Measurements from ENCODE around the gene AARS2.

DNA sequence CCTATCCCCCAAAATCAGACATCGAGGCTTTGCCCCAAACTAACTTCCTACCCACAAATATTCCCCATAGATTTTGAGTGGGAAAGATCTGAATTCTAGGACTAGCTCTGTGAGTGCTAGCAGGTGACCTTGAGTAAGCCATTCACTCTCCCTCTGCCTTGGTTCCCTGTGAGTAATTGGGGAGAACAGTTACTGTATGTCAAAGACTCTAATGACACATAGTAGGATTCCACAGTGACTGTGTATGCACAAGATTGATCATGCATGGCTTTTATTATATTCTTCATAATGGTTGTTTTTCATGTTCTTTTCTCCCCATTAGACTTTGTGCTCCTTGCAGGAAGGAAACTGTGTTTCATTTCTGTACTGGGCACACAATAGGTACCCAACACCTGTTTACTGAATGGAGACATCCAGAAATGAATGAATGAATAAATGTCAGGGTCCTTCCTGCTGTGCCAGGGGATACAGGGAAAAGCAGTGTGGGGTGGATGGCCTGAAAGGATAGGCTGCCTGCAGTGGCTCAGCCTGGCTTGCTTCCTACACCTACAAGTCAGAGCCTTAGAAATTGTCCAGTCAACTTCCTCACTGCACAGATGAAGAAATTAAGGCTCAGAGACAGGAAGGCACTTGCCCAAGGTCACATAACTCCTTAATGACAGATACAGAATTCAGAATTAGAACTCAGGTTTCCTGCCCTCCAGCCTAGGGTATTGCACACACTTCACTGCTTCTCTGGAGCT lies 43.8 kb downstream of the AARS2 start:
- TF ChIP-seq, protein P1, sequence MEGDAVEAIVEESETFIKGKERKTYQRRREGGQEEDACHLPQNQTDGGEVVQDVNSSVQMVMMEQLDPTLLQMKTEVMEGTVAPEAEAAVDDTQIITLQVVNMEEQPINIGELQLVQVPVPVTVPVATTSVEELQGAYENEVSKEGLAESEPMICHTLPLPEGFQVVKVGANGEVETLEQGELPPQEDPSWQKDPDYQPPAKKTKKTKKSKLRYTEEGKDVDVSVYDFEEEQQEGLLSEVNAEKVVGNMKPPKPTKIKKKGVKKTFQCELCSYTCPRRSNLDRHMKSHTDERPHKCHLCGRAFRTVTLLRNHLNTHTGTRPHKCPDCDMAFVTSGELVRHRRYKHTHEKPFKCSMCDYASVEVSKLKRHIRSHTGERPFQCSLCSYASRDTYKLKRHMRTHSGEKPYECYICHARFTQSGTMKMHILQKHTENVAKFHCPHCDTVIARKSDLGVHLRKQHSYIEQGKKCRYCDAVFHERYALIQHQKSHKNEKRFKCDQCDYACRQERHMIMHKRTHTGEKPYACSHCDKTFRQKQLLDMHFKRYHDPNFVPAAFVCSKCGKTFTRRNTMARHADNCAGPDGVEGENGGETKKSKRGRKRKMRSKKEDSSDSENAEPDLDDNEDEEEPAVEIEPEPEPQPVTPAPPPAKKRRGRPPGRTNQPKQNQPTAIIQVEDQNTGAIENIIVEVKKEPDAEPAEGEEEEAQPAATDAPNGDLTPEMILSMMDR (IDR thresholded peaks at IDR 0.05), result no peak
- TF ChIP-seq POLR2A (IDR thresholded peaks at IDR 0.05), result no peak

Measured in upper lobe of left lung (tissue), 4 donors.